ES-I3 (cell line): ENCODE results near the gene UMAD1.
"Not testable (repeated sequence)": the region's sequence is repeated elsewhere in the genome, so short reads cannot be mapped to it uniquely, and the experiment has no call there.

Experiments used
- H3K36me3 ChIP-seq: 2 replicates; pipeline ENCODE4 v1.6.1; 2013; ENCODE audit warnings: mild to moderate bottlenecking, low read length, control low read depth, moderate library complexity; ENCODE audit not compliant: insufficient read depth
- H3K4me1 ChIP-seq: 2 replicates; pipeline ENCODE4 v1.6.1; 2013; ENCODE audit warnings: mild to moderate bottlenecking, control low read depth, low read length; ENCODE audit not compliant: insufficient read depth
- H3K9ac ChIP-seq: 2 replicates; pipeline ENCODE4 v1.6.1; 2013; ENCODE audit warnings: low read depth, mild to moderate bottlenecking, low read length, moderate library complexity
- H3K9me3 ChIP-seq: 2 replicates; pipeline ENCODE4 v1.6.1; 2013; ENCODE audit warnings: mild to moderate bottlenecking, low read length, moderate library complexity; ENCODE audit not compliant: control insufficient read depth, insufficient read depth

The UMAD1 gene

DNA sequence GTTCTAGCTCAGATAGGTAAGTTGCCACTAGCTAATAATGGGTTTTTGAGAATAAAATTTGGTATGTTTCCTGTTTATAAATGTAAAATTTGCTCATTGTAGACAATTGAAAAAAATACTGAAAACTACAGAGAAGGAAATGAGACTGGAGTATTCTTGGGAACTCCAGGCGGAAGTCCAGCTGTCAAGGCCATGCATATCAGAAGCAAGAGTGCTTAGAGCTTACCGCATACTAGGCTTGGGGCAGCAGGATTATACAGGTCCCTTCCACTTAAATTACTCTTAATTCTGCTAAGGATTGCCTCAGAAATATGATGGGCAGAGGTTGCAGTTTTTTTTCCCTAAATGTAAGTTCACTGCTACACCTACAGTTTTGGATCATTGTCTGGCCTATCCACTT lies 26.6 kb downstream of the UMAD1 start:
- no peaks in the 10 kb centered on the region for H3K9me3 ChIP-seq
- no peak overlapping the region for H3K9ac ChIP-seq
- H3K4me1 ChIP-seq = peaks cover 6% of the 10 kb centered on the region; the same call in 1 of the 2 replicates
- no peaks in the 10 kb centered on the region for H3K36me3 ChIP-seq

DNA sequence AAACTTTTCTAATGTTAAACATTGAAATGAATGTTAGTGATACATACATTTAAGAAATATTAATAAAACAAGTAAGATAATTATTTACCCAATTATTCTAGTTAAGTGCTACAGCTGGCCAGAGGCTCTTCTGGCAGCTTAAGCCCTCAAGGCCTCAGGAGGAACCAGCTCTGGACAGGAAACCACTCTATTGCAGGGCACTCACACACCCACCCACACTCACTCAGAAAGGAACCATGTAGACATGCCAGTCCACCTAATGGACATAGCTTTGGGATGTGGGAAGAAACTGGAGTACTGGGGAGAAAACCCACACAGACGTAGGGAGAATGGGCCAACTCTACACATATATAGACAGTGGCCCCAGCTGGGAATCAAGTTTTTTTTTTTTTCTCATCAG lies 28.2 kb downstream of the UMAD1 start:
- Histone ChIP-seq H3K9me3 (no peaks in the 10 kb centered on the region), H3K4me1 (no peaks in the 10 kb centered on the region), H3K9ac (no peak overlapping the region), H3K36me3 (no peaks in the 10 kb centered on the region; the same call in 1 of the 2 replicates)

DNA sequence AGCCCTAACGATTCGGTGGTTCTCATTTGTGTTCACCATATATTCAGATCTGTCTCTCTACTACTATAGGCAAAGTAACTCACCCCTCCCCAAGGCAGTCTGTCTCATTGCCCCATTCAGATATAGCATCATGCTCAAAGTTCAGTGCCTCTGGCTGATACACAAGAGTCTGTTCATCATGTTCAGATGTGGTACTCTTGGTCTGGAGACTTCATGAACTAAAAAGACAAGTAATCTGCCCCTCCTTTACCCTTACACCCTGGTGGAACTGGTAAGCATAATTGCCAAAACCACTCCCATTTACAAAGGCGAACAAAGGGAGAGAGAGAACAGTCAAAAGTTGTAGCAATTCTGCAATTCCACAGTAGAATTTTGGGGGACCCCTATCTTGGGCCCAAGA lies 29.9 kb downstream of the UMAD1 start:
- Histone ChIP-seq H3K9ac (no peak overlapping the region), H3K36me3 (no peaks in the 10 kb centered on the region; the same call in 1 of the 2 replicates), H3K4me1 (no peaks in the 10 kb centered on the region), H3K9me3 (no peaks in the 10 kb centered on the region)

DNA sequence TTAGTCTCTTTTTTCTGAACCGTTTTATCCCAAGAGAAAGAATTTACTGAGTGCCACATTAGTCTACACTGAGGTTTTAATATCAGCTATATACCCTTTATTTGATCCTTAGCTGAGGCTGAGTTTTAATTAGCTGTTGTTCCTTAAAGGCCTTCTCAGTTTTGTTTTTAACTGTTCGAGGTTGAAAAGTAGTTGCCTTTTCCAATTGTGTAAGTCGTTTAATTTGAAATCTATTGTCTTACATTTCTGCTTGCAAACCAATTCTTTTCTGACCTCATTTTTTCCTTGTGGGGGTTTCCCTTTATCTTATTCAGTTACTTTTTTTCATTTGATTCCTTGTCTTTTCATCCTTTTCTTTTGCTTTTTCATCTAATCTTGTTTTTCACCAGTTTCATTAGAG lies 30.8 kb downstream of the UMAD1 start:
- H3K9ac ChIP-seq = no peak overlapping the region
- no peaks in the 10 kb centered on the region for H3K9me3 ChIP-seq
- no peaks in the 10 kb centered on the region; the same call in 1 of the 2 replicates for H3K36me3 ChIP-seq
- no peaks in the 10 kb centered on the region for H3K4me1 ChIP-seq

DNA sequence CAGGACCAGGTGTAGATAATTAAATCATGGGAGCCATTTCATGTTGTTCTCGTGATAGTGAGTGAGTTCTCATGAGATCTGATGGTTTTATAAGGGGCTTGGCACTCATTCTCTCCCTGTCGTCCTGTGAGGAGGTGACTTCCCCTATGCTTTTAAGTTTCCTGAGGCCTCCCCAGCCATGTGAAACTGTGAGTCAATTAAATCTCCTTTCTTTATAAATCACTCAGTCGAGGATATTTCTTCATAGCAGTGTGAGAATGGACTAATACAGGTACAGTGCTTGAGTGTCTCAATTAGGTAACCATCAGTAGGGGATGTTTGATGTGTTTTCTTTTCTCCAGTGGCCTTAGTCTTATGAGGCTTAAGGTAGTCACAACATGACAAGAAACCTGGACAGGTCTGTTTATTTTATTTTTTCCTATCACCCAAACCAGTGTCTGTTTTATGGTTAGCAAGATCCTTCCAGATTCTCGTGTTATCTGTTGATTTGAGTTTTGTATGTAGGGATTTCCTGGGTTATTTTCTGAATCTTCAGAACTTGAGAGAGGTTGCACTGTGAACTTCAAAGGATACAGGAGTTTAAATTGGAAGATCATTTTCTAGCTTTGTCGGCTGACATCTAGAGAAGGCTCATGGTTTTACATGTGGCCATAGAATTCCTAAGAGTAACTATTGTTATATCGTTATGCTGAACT lies 32.1 kb downstream of the UMAD1 start:
- Histone ChIP-seq H3K36me3 (no peaks in the 10 kb centered on the region; the same call in 1 of the 2 replicates), H3K9me3 (no peaks in the 10 kb centered on the region), H3K4me1 (no peaks in the 10 kb centered on the region), H3K9ac (no peak overlapping the region)

DNA sequence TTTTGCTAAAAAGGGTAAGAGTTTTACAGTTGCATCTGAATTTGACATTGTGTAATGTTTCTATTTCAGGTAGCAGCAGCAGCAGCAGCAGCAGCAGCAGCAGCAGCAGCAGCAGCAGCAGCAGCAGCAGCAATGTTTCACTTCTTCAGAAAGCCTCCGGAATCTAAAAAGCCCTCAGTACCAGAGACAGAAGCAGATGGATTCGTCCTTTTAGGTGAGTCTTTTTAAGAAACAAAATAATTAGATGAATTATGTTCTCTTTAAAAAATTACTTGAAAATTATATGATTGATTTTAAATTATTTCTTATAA lies 32.6 kb downstream of the UMAD1 start:
- Histone ChIP-seq H3K36me3 (no peaks in the 10 kb centered on the region; the same call in 1 of the 2 replicates), H3K9me3 (no peaks in the 10 kb centered on the region), H3K4me1 (no peaks in the 10 kb centered on the region), H3K9ac (no peak overlapping the region)

DNA sequence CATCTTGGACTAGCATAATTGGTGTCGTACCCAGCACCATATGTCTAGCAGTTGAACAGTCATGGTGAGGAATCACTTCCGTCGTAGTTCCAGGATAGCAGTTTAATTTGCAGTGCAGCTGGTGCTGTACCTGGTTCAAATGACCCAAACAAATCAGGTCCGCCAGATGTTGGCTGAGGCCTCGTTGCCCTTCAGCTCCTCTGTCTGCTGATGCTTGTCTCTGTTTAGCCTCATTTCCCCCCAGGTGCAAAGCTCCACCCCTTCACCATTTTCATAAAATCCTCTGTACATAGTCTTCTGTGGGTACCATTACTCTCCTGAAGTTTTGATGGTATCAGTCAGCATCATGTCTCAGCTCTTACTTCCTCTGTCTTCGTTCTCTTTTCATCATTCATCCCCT lies 35.1 kb downstream of the UMAD1 start:
- no peaks in the 10 kb centered on the region for H3K4me1 ChIP-seq
- no peak overlapping the region for H3K9ac ChIP-seq
- no peaks in the 10 kb centered on the region; the same call in 1 of the 2 replicates for H3K36me3 ChIP-seq
- no peaks in the 10 kb centered on the region for H3K9me3 ChIP-seq

DNA sequence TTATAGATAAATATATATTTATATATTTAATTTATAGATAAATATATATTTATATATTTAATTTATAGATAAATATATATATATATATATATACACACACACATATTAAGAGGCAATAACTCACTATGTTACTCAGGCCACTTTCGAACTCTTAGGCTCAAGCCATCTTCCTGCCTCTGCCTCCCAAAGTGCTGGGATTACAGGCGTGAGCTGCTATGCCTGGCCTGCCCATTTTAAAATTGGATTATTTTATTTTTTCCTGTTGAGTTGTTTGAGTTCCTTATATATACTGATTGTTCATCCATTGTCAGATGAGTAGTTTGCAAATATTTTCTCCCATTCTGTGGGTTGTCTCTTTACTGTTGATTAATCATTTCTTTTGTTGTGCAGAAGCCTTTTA lies 39.1 kb downstream of the UMAD1 start:
- H3K4me1 ChIP-seq, H3K36me3 ChIP-seq, H3K9me3 ChIP-seq, H3K9ac ChIP-seq: not testable (repeated sequence)

DNA sequence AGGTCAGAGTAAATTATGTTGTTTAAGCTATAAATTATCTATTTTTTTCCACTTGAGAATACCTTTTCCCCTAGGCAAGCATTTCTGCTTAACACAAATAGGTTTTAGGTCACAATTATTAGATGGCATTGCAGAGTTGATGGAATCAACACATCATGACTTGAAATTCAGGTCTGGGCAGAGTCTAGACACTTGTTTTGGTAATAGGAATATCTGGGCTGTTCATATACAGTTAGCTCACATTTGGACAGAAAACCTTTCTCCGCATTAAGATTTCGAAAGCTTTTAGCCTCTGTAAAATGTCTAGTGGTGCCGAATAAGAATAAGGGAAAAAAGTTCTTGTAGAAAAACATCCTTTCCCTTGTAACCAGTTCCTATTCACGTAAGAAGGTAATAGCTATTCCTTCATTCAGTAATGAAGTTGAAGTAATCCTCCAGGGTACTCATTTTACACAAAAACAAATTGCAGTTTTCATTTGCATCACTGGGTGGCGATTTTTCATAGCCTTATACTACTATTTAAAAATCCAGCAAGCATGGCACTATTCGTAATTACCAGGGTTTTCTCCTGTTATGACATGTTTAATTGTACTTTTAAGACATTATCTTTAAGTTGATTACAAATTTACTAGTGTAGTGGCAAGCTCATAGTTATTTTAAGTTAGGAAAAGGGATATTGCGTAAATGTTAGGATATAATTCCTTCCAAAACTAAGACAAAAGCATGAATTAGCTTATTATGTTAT lies 40.8 kb downstream of the UMAD1 start:
- Histone ChIP-seq H3K9me3 (no peaks in the 10 kb centered on the region), H3K4me1 (peaks cover 3% of the 10 kb centered on the region; the same call in 1 of the 2 replicates), H3K36me3 (no peaks in the 10 kb centered on the region), H3K9ac (no peak overlapping the region)

DNA sequence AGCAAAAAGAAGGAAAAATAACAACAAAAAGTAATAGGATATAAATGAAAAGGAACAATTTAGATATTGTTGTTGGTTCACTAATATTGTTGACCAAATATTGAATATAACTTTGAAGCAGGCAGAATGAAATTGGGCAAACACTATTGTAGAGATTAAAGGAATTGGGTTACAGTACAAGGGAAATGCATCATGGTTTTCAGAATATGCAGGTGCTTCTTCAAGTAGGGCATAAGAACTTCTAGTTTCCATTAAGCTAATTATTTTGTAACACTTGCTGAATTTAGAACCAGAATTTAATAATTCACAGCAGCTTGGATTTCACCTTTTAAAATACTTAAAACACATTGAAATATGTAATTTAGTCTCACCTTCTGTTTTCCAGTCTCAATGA lies 41.4 kb downstream of the UMAD1 start:
- no peaks in the 10 kb centered on the region for H3K9me3 ChIP-seq
- peaks cover 3% of the 10 kb centered on the region; the same call in 1 of the 2 replicates for H3K4me1 ChIP-seq
- H3K9ac ChIP-seq = no peak overlapping the region
- H3K36me3 ChIP-seq = no peaks in the 10 kb centered on the region

DNA sequence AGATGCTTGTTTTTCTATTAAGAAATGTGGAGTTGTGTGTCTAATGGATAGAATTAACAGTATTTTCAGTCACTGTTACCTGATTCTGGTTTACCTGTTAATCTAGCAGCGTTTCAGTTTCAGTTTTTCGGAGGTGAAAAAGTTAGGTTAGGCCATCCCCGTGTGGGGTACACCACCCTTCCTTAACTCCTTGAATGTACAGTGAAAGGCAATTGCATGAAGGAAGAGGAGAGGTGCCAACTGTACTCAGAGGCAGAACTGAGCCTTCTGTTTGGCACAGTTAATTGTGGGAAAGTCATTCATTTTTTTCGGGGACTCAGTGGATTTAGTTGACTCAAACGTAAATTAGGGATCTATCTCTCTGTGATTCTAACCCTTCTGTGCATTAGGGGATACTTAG lies 42.3 kb downstream of the UMAD1 start:
- no peaks in the 10 kb centered on the region for H3K9me3 ChIP-seq
- no peaks in the 10 kb centered on the region for H3K36me3 ChIP-seq
- no peak overlapping the region for H3K9ac ChIP-seq
- peaks cover 3% of the 10 kb centered on the region; the same call in 1 of the 2 replicates for H3K4me1 ChIP-seq

DNA sequence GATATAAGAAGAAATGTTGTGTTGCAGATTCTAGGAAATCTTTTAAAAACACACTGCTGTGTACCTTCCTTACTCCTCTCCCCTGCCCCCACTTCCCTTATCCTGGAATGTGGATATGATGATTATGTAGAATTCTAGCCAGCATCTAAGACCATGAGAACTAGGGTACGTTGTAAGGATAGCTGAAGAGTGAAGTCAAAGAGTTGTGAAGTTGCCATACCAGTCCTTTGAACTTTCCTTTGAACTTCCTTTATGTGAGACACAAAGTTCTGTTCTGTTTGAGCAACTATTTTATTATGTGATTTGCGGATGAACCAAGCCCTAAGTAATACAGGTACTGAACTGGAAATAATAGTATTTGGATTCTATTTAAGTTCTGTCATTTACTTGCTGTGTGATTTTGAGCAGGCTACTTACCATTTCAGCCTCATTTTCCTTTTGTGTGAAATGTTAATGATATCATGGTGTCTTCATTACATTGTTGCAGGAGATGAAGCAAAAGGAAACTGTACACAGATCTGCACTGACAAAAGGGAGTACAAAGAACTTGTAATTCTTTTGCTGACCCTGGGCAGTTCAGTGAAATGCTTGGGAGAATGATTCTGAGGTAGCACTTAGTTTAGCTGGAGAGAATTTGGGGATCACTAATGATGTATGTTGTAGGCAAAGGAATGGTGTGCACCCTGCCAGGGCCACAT lies 46.4 kb downstream of the UMAD1 start:
- H3K4me1 ChIP-seq = peaks cover 4% of the 10 kb centered on the region; the same call in 1 of the 2 replicates
- H3K36me3 ChIP-seq = no peaks in the 10 kb centered on the region
- no peak overlapping the region for H3K9ac ChIP-seq
- H3K9me3 ChIP-seq = no peaks in the 10 kb centered on the region

DNA sequence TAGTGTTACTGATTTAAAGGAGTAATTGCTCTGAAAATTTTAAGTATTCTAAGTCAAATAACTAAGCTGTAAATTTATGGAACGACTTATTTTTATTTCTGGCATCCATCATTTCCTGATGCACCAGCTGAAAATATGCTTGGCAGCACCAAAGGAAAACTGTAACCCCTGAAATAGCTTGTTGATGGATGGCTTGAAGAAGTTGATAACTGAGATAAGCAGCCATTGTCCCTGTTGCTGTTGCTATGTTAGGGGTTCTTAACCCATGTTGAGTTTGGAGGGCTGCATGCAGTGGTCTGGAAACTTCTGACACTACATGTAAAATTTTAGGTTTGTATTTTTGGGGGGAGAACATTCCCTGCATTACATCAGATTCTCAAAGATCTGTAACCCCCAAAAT lies 47.2 kb downstream of the UMAD1 start:
- H3K9ac ChIP-seq = no peak overlapping the region
- peaks cover 4% of the 10 kb centered on the region; the same call in 1 of the 2 replicates for H3K4me1 ChIP-seq
- H3K36me3 ChIP-seq = no peaks in the 10 kb centered on the region
- no peaks in the 10 kb centered on the region for H3K9me3 ChIP-seq

DNA sequence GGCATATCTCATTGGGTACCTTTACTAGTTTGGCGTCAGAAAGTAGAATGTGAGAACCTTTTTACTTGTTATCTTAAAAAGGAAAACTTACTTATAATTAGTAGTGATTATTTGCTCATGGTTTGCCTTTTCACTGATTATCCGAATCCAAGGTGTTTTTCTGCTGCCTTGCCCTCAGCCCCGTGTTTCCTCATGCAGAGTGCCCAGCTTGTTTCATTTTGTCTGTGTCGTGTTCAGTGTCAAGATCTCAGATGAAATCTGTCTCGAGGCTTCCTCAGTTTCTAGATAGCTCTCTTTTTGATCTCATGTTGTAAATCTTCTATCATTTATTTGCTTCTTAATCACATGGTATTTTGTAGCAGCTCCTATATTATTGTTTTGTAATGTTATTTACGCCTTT lies 47.8 kb downstream of the UMAD1 start:
- Histone ChIP-seq H3K36me3 (no peaks in the 10 kb centered on the region), H3K9me3 (no peaks in the 10 kb centered on the region), H3K9ac (no peak overlapping the region), H3K4me1 (peaks cover 4% of the 10 kb centered on the region; the same call in 1 of the 2 replicates)

DNA sequence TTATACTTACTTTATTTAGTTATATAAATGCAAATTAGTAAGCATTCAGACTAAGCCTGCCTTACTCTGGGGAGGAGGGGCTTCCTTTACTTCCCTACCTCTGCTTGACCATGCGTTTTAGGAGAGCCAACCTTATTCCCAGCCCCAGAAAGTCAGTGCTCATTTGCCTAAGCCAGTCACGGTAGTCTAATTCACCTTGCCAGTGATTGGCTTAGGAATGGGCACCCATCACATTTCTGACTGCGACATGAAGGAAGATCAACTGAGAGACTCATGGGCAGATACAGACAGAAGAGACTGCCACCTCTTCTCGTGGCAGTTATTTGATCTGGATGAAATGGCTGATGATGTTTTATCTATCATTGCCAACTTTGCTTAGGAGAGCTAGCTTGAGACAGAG lies 48.4 kb downstream of the UMAD1 start:
- Histone ChIP-seq H3K4me1 (peaks cover 4% of the 10 kb centered on the region; the same call in 1 of the 2 replicates), H3K36me3 (no peaks in the 10 kb centered on the region), H3K9ac (no peak overlapping the region), H3K9me3 (no peaks in the 10 kb centered on the region)
